ENCODE results near the gene SGMS1.
"Not testable (repeated sequence)": the region's sequence is repeated elsewhere in the genome, so short reads cannot be mapped to it uniquely, and the experiment has no call there.

SGMS1 gene

DNA sequence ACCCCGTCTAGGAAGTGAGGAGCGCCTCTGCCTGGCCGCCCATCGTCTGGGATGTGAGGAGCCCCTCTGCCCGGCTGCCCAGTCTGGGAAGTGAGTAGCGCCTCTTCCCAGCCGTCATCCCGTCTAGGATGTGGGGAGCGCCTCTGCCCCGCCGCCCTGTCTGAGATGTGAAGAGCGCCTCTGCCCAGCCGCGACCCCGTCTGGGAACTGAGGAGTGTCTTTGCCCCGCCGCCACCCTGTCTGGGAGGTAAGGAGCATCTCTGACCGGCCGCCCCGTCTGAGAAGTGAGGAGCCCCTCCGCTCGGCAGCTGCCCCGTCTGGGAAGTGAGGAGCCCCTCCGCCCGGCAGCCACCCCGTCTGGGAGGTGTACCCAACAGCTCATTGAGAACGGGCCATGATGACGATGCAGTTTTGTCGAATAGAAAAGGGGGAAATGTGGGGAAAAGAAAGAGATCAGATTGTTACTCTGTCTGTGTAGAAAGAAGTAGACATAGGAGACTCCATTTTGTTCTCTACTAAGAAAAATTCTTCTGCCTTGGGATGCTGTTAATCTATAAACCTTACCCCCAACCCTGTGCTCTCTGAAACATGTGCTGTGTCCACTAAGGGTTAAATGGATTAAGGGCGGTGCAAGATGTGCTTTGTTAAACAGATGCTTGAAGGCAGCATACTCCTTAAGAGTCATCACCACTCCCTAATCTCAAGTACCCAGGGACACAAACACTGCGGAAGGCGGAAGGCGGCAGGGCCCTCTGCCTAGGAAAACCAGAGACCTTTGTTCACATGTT, 267.9 kb downstream of the SGMS1 start:
- not testable (repeated sequence) for DNase-seq

DNA sequence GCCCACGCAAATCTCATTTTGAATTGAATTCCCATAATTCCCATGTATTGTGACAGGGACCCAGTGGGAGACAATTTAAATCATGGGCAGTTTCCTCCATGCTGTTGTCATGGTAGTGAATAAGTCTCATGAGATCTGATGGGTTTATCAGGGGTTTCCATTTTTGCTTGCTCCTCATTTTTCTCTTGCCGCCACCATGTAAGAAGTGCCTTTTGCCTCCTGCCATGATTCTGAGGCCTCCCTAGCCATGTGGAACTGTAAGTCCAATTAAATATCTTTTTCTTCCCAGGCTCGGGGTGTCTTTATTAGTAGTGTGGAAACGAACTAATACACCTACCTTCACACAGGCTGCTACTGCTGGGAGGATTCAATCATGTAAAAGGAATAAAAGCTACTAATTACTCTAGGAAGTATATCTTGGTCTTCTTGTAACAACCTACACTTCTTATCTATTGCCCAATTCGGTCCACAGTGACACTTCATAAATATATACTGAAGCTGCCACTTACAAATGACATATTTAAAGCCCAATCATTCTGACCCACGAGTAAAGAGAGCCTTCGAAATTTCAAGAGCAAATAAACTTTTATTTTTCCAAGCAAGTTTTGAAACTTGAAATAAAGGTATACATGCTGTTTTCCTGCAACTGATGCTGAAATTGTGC, 272.1 kb downstream of the SGMS1 start:
- DNase-seq: no peak

DNA sequence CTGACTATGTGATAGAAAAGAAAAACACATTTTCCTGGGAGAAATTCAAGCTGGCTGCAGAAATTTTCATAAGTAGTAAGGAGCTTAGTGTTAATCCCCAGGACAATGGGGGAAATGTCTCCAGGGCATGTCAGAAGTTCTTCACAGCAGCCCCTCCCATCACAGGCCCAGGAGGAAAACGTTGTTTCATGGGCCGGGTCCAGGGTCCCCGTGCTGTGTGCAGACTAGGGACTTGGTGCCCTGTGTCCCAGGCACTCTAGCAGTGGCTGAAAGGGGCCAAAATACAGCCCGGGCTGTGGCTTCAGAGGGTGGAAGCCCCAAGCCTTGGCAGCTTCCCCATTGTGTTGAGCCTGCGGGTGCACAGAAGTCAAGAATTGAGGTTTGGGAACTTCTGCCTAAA, 273.4 kb downstream of the SGMS1 start:
- no peak for DNase-seq

DNA sequence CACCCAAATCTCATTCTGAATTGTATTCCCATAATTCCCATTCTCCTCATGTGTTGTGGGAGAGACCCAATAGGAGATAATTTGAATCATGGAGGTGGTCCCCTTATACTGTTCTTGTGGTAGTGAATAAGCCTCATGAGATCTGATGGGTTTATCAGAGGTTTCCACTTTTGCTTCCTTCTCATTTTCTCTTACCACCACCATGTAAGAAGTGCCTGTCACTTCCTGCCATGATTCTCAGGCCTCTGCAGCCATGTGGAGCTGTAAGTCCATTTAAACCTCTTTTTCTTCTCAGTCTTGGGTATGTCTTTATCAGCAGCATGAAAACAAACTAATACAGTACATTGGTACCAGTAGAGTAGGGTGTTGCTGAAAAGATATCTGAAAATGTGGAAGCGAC, 274.2 kb downstream of the SGMS1 start:
- DNase-seq: no peak

DNA sequence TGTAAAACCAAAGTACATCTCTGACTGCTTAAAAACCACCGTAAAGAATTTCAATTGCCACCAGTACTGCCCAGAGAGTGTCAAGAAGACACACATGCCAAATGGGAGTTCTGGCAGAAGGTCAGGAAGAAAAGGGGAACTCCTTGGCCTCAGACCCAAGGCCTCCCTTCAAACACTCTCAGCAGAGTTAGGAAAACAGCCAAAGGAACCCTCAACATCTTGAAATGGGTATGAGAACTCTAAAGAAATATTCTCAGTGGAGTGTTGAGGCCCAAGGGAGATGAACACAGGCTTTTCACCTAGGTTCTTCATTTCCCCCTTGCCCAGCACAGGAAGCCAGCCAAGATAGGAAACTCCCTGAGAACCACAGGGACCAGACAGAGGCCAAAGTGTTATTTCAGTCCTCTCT, 276.4 kb downstream of the SGMS1 start:
- peak; percentile 18 for DNase-seq

DNA sequence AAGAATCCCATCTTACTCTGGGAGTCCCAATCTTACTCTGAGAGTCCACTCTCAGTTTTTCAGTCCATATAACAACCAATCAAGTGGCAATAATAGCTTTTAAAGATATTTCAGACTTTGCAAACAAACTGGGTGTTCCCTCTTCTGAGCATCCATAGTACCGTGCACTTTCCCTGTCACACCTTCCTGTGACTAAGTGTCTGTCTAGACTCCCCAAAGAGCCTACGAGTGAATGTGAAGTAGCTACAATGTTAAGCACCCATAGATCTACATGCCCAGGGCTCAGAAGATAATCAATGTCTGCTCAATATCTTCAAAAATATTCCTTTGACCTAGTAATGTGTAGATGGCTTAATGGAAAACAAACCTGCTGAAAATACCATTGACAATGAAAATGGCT, 276.8 kb downstream of the SGMS1 start:
- DNase-seq: no peak

DNA sequence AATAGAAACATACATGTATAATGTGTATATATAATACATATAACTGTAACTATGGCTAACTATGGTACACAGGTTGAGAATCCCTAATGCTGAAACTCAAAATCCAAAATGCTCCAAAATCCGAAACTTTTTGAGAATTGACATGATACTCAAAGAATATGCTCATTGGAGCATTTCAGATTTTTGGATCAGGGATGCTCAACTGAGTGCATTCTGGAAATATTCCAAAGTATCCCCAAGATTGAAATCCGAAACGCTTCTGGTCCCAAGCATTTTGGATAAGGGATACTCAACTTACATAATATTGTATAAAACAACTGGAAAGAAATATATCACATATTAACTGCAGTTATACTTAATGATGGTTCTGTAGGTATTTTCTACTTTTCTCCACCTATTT, 278.2 kb downstream of the SGMS1 start:
- no peak for DNase-seq

DNA sequence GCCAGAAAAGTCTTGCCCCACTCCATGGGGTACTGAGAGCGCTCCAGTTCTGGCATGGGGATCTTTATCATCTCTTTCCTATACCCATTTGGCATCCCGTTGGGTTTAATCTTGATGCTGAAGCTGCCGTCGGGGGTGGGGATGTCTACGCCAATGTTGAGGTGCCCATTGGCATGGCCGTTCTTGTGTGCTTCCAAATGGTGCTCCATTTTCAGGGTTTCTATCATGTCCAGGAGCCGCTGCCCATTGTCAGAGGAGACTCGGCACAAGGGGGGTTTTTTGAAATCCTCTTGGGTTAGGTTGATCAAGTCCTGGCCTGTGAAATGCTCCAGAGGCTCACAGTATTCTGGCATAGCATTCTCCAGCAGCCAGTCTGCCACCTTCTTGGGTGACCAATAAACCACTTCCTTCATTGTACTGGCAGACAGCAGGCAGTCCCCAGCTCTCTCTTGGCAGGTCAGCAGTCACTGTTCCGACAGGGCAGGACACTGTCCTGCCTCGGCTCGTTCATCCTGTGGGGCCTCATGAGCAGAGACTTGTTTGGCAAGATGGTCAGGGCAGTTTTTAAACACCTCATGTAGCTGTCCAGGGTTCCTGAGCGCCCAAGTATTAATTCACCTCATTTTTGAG, 279.9 kb downstream of the SGMS1 start:
- no peak for DNase-seq

DNA sequence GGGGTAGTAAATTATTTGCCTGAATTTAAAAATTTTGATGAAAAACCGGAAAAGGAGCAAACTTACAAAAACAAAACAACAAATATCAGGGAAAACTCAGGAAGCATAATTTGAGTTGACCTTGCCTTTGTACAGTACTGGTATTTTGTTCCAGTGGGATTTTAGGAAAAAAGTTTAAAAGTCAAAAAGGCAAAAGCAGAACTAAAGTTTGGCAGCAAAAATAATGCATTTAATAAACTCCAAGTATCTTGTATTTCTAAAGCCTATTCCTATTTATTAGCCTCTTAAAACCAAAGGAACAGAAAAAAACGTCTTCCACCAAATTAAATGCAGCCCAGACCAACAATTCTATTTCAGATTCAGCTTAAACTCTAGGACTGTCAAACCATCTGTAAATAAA, 281.8 kb downstream of the SGMS1 start:
- no peak for DNase-seq

DNA sequence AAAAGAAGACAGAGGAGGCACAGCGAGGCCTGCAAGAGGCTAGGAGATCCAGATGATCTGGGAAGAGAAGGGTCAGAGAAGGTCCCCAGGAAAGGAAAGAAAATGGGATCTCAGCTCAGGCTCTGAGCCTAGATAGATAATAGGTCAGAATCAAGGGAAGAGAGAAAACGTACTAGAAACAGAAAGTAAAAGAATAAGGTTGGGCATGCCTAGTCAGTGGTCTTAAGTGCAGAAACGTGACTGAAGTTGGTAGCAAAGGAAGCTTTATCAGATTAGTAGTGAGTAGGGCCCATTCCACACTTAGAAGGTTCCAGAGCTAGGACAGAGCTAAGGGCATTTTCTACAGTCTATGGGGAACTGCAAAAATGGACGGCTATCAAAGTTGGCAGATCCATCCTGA, 287.6 kb downstream of the SGMS1 start:
- no peak for DNase-seq

DNA sequence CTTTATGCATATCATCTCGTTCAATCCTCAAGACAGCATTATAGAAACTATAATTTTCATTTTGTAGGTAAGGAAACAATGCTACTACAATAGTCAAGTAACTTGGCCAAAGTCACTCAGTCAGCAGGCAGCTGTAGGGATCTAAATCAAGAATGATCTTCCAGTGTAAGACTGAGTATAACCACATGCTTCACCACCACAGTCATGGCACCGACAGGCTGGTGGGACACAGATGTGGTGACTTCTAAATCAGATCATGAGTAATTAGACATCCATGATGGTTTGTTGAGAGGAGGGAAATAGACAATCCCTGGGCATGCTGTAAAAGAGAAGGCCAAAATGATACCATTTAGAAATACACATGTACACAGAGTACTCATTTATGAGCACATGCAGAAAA, 288.4 kb downstream of the SGMS1 start:
- DNase-seq: no peak

DNA sequence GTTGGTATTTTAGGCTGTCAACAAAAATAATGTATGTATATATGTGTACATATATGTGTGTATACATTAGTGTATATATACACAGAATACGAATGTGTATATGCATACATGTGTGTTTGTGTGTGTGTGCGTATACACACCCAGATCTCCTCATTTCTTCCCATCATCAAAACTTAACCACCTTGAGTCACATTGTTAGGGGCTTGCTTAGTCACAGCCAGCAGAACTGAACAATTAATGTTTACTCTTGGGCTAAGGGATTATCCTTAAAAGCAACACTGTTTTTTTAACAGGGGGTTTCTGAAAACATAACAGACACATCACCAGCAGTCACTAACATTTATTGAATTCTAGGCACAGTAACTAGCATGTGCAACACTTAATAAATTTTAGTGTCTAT, 289.5 kb downstream of the SGMS1 start:
- no peak for DNase-seq

DNA sequence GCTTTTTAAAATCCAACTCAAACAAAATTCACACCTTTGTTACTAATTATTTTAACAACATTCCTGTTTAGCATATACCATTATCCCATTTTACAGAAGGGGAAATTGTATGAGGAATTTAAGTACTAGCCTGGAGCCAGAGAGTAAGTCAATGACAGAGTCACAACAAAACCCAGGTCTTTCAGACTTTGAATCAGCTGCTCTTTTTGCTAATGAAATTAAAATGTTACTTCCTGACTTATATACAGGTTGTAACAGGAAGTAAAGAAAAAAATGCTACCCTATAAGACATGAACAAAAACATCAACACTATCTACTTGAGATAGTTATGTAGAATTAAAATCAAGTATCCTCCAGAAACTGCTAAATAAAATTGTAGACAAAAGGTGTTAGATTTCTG, 289.9 kb downstream of the SGMS1 start:
- DNase-seq: peak; percentile 25

DNA sequence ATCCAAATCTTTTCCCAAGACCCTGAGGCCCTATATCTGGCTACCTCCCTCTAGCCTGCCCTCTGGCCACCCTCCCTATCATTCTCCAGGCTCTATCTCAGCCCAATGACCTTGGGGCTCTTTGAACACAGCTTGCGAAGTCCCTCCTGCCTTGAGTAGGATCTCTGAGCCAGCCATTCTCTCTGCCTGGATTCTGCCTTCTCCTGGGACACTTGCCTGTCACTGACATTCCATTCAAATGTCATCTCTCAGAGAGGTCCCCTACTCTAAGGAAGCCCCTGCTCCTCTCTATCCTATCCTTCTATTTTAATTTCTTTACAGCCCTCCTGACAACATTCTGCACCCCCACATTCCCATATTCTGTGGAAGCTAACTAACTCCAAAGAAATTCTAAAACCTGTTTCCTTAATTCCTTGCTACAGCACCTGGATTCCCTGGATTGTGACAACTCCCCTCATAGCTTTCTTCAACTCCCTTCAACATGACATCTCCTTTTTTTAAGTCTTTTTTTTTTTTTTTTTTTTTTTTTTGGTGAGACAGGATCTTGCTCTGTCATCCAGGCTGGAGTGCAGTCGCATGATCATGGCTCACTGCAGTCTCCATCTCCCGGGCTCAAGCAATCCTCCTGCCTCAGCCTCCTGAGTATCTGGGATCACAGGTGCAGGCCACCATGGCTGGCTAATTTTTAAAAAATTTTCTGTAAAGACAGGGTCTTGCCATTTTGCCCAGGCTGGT, 291.5 kb downstream of the SGMS1 start:
- DNase-seq: no peak

DNA sequence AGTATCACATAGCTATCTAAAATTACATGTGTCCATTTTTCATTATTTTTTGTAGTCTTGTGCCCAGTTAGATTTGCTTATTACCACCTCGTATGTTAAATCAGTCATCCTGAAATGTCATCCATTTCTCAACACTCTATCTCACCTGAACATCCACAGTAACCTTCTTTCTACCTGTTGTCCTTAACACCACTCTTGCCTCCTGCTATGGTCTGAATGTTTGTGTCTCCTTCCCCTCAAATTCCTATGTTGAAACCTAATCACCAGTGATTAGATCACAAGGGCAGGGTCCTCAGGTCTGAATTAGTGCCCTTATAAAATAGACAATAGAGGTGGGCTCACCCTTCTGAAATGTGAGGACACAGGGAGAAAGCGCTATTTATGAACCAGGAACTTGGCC, 292.3 kb downstream of the SGMS1 start:
- DNase-seq: no peak

DNA sequence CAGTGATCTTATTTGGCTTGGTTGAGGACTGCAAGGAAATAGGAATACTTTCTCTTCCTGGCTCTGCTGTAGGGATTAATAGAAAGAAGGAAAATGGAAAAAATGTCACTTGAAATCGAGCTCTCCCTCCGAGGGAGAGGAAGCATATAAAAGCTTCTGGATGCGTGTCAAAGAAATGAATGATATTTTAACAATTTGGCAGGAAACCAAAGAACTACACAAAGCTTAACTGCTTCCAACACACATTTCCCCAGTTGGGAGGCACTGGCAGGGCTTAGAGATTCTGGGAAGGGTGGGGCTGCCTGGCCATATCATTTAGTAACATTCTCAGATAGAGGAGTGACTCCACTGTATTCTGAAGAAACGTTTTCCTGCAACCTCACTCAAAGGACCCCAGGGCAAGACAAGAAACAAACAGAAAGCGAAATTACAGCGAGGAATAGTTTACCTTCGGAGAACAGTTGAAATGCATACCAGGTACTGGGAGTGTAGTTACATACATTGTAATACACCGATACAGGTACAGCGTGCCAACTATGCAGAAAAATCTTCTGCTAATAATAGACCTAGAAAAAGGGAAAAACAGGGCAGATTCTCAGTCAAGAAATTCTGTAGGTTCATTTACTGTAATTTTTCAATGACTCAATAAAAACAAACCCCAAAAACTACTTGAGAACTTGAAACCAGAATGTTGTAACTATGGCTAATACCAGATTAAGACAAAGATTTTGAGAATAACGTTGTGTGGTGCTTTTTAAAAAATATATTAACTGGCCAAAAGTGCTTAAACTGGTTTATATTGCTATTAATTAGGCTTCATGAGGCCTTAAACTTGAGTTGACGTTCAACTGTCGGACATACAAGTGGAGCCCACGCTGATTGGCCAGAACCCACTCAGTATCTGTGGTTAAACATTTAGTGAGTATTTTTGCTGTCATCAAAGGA, 296.7 kb downstream of the SGMS1 start:
- DNase-seq: no peak

DNA sequence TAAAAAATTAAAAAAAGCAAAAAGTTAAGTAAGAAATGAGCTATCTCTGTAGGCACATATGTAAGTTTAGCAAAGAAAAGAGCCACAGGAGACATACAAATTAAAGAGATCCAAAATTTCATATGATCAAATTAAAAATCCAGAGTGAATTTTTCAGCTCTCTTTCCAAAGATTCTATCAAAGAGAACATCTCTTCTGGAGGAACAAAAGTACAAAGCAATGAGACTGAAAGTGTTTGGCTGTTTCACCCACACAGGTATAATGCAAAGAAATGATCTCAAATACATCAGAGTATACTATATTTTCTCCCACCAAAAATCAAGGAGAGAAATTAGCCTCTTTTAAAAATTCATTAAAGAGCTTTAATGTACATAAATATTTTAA, 297.6 kb downstream of the SGMS1 start:
- DNase-seq: no peak

DNA sequence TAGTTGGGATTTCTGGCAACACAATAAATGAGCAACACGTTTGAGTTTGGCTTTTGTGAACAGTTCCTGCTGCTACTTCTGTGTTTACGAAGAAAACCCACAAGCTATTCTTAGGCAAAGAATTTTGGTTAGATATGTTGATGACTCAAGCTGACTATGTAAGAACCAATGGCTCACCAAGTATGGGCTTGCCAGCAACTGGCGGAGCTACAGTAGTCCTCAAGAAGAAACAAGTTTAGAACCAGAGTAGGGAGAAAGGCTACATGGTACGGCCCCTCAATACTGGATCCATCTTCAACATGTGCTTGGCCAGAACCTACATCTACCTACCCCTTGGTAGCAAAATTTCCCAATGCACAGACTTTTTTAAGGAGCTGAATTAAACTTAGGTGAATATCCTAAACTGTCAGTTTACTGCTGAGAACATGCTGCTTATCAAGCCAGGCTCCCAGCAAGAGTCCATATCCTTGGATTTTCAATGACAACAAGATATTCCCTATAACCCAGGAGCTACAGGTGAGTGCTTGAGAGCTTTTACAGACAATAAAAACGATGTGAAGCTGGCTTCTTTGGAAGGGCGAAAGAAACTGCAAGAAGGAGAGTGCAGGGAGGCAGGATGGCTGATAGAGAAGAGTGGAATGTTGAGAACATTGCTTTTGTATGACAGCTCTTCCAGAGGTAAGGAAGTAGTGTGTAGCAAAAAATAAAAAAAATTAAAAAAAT, 298.1 kb downstream of the SGMS1 start:
- DNase-seq: peak; percentile 64

DNA sequence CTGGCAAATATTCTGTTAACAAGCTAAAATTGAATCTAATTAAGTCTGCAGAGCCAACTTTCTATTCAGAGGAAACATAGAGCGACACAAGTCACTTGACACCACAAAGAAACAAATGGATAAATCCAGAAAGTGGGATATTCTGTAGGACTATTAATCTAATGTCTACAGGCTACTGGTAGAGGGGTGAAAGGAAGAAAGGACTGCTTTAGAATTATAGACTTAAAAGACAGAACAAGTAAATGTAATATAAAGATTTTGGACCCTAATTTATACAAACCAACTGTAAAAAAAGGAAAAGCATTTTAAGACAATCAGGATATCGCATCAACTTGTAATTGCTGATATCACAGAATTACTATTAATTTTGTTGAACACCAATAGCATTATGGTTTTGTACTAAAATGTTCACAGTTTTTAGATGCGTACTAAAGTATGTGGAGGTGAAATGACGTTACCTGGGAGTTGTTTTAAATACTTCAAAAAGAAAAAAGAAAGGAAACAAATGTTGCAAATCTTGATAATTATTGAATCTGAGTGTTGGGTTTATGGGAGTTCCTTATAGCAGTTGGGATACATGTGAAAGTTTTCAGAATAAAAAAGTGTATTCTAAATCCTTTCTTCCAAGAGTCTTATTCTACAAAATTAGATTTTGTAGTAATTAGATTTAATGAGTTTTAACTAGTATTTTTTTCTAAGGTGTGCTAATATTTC, 298.9 kb downstream of the SGMS1 start:
- no peak for DNase-seq

DNA sequence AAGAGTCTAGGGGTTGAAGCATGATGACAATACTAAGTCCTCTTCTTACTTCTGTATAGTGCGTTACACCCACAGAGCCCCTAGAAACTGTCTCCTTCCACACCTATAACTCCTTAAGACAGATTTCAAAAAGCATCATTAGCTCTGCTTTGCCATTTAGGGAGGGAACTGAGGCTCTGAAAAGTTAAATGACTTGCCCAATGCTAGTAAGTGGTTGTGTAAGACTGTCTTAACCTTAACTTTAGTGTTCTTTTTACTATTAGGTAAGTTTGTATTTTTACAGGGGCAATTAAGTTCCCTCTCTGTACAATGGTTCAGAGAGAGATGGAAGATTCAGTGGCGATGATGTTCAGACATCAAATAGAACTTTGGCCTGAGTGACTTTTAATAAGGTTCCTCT, 299.7 kb downstream of the SGMS1 start:
- no peak for DNase-seq

DNA sequence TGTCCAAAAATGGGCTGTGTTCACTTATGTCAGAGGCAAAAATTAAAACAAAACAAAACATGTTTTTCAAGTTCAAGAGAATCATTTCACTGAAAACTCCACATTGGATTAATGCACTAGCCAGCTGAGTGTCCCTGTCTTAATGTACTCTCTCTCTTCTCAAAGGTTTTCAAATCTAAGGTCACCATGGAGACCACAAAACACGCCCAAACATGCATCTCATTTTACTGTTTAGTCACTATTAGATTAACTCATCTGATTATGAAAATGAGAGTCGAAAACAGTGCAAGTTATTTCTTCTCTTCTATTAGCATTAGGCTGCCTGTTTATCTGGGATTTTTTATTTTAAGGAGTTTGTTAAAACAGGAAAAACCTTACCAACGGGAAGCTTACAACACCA, 301.7 kb downstream of the SGMS1 start:
- DNase-seq: peak; percentile 22

Data from activated CD4-positive, alpha-beta T cell treated with anti-CD3 and anti-CD28 coated beads, Interleukin-2, amount 50 U/mL, for 16 hours (primary cell).